Stimulated activated CD4-positive, alpha-beta T cell treated with anti-CD3 and anti-CD28 coated beads, Interleukin-2, amount 100 ng/mL, for 24 hours (primary cell): ENCODE data around the gene MYH9.
A peak's percentile ranks its signal among the peaks of the same experiment; 100 is the strongest.

ENCODE experiments used
- DNase-seq, 2 donors: peaks; one replicate each; pipeline ENCODE4 v3.0.0-alpha.2; 2020

MYH9 gene

DNA sequence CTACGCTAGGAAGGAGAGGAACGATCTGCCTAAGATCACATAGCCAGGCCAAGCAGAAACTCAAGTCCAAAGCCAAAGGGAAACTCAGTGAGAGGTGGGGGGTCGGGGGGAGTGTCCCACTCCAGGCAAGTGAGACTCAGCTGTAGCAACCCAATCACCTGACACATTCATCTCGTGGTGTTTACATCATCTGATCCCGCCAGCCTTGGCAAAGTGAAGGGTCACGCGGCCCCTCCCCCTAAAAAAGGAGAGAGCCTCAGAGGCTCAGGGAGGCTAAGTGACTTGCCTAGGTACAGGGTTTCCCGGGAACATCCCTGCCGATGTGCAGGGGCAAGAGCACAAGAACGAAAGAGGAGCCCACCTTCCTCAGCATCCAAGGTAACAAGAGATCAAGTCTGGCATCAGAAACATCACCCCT, 21.5 kb downstream of the MYH9 start:
- no peak for DNase-seq

DNA sequence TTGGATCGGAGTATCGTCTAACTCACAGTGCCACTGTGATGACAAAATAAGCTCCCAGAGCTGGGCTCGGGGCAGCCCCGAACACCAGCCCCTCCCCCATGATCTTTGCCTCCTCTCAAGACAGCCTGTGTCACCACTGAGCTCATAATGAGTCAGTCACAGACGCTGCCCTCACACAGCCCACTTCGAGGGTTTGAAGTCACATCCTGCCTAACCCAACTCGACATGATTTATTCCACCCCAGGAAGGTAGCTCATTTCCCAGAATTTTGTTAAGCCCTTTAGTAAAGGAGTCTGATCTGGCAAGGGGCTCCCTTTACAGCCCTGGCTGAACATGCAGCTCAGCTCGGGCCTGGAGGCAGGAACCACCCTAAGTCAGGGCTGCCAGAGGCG, 22.8 kb downstream of the MYH9 start:
- DNase-seq = peak; percentile 88 to 92

DNA sequence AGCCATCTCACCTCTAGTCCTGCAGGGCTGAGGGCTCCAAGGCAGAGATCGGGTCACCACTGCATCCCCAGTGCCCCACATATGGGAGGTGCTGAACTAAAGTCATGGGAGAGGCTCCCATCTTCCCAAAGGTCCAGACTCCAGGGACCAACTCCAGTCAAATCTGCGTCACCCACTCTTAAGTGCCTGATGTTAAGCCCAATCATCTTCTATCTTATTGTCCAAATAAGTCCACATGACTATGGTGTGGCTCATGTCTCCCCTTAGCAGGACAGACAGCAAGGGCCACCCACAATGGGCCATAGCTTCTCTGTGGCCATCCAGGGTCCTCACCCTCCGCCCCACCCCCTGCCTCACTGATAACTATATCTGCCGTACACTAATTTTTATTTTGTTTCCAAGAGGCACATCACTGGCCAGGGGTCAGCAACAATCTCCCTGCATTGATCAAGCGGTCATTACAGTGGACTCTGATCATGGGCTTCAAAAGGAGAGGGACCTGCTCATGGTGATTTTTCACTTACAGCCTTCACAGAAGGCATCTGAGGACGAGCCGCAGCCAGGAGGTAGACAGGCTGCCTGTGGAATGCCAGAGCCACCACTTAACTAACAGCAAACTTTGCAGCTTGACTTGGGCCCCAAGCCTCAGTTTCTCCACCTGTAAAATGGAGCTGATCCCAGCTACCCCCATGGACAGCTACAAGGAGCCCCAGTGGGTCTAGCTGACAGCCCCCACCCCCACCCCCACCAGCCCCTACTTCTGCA, 23.3 kb downstream of the MYH9 start:
- DNase-seq = no peak

DNA sequence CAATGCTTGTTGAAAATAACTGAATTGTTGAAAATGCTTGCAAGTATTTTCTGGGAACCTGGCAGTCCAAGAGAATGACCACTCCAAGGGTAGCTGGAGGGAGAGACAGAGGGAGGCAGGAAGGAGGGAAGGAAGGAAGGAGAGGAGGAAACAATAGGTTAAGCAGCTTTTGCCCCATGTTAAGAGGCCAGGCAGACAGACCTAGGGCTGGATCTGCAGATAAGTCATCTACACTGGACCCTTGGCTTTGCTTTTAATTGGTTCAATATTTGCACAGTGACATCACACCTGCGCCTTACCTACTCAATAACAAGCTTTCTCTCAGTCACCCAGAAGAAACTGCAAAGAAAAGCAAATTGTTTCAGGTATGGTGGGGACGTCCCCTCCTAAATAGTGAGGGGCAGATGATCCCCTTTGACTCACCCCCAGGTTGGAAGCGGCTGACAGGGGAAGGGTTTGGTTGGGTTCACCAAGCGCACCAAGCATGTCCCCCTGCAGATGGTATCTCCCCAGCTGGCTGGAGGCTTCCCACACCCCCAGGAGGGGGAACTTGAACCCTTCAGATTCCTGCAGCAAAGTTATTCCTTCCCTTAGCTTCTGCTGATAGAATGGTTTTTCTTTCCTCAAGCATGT, 24.3 kb downstream of the MYH9 start:
- DNase-seq = no peak

GRCh38 chr22:36362932-36363331, 24.8 kb downstream of the MYH9 start:
- peak; percentile 55 to 59 for DNase-seq

DNA sequence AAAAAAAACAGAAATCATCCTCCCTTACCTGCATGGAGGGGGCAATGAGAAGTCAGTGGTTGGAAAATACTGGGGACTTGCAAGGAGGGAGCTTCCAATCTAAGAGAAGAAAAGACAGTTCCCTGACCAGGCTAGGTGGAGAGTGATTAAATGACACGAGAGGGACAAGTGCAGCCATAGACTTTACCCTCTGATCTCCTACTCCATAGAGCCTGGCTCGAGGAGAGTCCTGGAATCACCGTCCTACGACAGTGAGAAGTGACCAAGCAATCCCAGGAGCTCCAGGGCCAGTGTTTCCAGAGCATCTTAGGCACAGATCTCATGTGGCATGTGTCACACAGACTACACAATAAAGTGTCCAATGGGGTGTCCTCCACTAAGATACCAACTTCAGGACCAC, 25.7 kb downstream of the MYH9 start:
- DNase-seq = no peak

DNA sequence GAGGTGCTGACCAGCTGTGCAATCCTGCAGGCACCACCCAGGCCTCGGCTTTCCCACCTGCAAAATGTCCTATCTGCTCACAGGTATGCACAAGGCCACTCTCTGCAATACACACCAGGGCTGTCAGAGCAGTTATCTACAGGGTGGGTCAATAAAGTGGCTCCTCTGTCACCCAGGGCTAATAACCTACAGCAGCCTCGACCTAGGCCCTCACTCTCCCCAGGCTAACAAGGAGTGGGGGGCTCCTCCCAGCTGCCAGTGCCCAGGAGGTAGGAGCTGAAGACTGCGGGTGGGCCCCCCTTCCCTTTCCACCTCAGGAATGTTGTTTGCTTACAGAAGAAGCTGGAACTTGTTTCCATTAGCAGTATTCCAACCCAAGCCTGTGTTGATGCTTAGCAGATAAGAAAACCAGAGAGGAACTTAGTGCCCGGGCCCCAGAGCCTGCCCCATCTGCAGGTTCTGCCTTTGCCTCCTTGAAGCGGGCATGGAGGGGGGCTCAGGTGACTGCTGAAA, 26.8 kb downstream of the MYH9 start:
- no peak for DNase-seq

- DNase-seq = no peak
These were observed 27.8 kb downstream of the MYH9 start for GRCh38 chr22:36360011-36360410.

GRCh38 chr22:36359470-36359996, 28.2 kb downstream of the MYH9 start:
- no peak for DNase-seq

DNA sequence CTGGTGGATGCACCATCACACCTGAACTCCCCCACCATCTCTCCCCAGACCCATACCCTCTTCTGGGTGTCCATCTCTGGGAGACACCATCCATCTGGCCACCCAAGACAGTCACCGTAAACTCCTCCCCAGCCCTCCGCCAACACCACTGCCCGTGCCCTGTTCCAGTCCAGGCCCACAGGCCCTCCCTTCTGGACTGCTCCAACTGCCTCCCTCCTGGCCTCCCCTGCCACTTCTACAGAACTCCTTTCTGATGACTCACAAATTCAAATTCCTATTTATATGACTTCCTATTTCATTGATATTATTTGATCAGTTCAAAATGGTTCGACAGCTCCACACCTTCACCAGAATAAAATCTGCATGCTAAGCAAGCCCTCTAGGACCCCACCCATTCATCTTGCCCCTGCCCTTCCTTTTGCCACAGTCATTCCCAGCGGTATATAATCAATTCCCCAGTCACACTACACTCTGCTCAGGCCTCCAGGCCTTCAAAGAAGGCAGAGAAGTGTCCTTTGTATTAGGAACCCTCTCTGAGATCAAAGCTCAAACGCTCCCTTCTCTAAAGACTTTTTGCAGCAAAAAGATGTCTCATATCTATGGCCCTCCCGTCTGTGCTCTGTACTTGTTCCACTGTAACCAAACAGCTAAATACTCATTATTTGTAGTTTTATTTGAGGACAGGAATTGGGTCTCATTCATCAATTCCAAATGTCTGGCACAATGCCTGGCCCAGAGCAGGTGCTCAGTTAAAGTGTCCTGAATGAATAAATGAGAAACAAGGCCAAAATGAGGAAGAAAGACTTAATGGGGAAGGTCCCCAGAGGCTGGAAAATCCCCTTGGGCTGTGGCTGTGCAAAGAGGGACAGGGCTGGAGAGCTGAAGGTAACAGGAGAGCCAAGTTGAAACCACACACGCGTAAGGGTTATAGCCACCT, 29.0 kb downstream of the MYH9 start:
- peak in 1 of 2 donors; percentile 20 for DNase-seq

GRCh38 chr22:36356708-36357624, 30.8 kb downstream of the MYH9 start:
- DNase-seq = peak in 1 of 2 donors; percentile 62

DNA sequence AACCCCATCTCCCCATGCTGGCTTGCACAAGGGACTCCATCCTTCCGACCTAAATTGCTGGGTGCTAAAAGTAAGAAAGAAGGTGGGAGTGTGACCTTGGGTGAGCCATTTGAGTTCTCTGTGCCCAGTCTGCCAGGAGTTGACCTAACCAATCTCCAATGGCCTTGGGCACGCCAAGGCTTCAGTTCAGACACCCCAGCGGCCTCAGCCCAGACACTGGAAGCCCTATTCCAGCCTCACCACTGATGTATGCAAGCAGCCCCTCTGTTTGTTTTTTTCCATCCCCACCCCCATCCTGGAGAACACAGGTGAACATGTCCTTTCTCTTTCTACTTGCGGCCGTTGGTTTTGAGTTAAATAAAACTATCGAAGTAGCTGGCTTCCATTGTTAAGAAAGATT, 31.9 kb downstream of the MYH9 start:
- peak in 1 of 2 donors; percentile 21 for DNase-seq

- peak in 1 of 2 donors; percentile 19 for DNase-seq
These were observed 32.4 kb downstream of the MYH9 start for GRCh38 chr22:36355362-36355761.

DNA sequence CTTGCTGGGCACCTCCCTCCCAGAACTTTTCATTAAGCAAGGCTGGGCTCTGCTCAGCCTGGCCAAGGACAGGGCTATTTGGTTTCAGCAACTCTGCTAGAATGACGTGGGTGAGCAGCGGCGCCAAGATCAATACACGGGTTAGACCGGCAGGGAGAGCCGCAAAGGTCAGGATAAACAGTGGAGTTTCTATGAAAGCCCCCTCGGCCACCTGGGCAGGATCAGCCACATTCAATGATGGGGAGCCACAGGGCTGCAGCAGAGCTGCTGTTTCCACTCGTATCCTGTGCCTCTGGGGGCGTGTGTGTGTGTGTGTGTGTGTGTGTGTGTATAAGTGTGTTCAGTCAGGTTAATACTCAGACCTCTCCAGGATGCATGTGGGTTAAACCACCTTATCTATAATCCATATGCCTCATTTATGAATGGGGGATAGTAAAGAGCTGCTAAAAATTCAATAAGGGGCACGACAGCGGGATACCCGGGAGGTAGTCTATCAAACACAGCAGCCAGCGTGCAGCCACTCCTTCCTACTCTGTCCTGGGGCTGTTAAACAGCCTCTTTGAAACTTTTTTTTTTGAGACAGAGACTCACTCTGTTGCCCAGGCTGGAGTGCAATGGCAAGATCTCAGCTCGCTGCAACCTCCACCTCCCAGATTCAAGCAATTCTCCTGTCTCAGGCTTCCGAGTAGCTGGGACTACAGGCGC, 34.8 kb downstream of the MYH9 start:
- peak in 1 of 2 donors; percentile 23 for DNase-seq

DNA sequence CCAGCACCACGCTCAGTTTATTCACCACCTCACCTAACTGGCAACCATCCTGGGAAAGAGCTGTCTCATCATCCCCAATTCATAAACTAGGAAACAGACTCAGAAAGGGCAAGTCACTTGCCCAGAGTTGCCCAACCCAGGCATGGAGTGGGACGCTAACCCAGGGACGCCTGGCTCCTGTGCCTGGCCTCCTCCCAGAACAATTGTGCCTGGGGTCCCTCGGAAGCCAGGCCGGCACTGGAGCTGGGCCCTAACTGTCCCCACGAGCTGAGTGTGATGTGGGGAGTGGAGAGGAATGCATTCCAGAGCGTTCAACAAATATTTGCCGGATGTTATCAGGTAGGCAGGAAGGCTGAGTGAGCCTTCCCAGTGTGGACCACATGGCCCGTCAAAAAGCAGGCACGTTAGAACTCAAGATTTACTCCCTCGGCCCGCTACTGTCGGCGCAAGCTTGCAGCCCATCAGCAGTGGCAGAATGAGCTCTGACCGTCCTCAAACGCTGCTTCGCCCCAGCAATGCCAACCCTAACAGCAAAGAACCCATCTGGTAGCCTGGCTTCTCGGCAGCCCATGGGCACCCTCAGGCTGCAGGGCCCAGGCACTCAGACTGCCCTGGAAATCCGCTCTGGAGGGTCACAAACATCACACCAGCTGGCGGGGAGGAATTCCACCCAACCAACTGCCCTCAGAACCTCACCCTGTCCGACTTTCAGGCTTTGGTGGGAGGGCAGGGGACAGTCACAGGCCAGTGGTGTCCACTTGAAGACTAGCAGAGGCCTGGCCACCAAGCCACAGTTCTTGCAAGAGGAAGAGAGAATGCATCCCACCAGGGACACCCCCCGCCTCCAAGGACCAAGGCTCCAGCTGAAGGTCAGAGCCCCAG, 35.6 kb downstream of the MYH9 start:
- no peak for DNase-seq

DNA sequence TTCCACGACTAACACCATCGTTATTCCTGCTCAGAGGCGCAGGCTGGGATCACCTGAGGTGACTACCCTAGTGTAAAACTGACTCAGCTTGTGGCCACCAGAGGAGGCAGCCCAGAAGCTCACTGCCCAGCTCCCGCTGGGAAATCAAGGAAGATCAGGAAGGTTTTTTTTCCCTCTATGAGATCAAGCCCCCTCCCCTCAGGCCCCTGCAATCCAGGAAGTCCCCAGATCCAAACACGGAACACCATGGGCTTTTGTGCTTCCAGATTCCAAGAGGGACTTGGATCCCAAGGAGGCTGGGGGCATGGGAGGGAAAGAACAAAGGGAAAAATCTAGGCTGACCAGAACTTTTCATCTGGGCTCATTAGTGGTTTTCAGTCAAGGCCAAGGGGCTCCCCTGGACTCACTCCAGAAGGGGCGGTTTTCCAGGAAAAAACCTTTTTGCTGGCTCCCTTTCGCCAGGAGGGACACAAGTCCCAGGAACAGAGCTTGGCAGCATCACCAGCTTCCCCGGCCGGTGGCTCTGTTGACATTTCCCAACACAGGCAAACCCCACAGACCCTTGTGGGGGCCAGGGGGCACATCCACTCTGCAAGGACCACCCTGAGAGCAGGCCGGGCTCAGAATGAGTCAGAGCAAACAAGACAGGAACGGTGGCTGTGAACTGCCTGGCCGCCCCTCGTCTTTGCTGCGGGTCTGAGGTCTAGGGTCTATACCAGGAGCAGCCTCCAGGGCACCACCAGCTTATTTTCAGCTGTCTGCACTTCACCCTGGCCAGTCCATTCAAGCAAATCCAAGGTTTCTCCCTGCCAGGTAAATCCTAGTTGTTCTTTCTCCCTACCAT, 36.8 kb downstream of the MYH9 start:
- DNase-seq = no peak

DNA sequence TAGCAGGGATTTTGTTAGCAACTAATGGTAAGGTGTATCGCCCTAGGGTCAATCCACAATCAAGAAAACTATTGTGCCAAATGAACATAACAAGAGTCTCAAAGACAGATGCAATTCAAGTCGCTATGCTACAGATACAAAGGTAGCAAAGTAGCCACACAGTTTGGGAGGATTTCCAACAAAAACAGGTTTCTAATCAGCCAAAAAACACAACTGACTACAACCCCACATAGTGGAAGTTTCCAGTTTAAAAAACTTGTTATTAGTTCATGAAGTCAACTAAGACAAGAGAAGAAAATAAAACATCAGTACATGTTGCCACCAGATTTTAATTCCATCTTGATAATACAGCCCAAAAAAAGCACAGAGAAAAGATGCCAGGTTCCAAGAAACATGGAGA, 38.0 kb downstream of the MYH9 start:
- DNase-seq = no peak

DNA sequence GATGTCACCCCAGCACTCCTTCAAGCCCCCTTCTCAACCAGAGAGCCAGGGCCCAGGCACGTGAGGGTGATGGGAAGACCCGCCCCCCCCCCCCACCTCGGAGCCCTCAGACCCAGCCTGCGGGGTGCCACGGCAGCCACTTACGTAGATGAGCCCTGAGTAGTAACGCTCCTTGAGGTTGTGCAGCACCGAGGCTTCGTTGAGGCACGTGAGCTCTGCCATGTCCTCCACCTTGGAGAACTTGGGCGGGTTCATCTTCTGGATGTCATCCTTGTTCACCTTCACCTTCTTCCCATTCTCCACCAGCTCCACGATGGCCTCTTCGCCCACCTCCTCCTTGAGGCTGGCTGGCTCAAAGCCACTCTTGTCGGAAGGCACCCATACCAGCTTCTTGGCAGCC, 39.0 kb downstream of the MYH9 start:
- DNase-seq = no peak

- no peak for DNase-seq
These were observed 40.7 kb downstream of the MYH9 start for GRCh38 chr22:36347094-36347493.
